ENCODE measurements around the gene HOXD11. TPM values are rescaled to one million over a fixed set of nuclear protein-coding genes. Genes with fewer than 3 reads are reported as not detected.

Gene HOXD11
- total RNA-seq, 1 experiment from 2014 or later: not detected

- Histone ChIP-seq H3K36me3 (peaks cover 13% of the 10 kb centered on the region), H3K4me3 (peak overlapping the region; percentile 90), H3K4me1 (replicated peaks) (peaks cover 21% of the 10 kb centered on the region), H3K9me3 (replicated peaks) (no peaks in the 10 kb centered on the region), H3K27me3 (replicated peaks) (no peaks in the 10 kb centered on the region), H3K27ac (peak overlapping the region; percentile 71)
- peak; percentile 64 to 75 for DNase-seq (ENCODE audit: low read depth in 1 of 2, low spot score in 2 of 2)
Observed at GRCh38 chr2:176130147-176130956, 23.3 kb downstream of the HOXD11 start.

- no peaks in the 10 kb centered on the region for H3K9me3 ChIP-seq (replicated peaks)
- H3K27ac ChIP-seq: 0 out of 2 replicates have a peak overlapping the region, but pooled peaks have one; percentile 71
- H3K4me1 ChIP-seq (replicated peaks): peaks cover 25% of the 10 kb centered on the region
- H3K27me3 ChIP-seq (replicated peaks): no peaks in the 10 kb centered on the region
- DNase-seq (ENCODE audit: low read depth in 1 of 2, low spot score in 2 of 2): no peak
- H3K4me3 ChIP-seq: peak overlapping the region; percentile 90
- peaks cover 13% of the 10 kb centered on the region for H3K36me3 ChIP-seq
Observed at GRCh38 chr2:176130957-176131847, 24.1 kb downstream of the HOXD11 start.

GRCh38 chr2:176131848-176132158 is 24.7 kb downstream of the HOXD11 start:
- DNase-seq (ENCODE audit: low read depth in 1 of 2, low spot score in 2 of 2): no peak
- peaks cover 25% of the 10 kb centered on the region for H3K4me1 ChIP-seq (replicated peaks)
- H3K9me3 ChIP-seq (replicated peaks): no peaks in the 10 kb centered on the region
- H3K27ac ChIP-seq: no peak overlapping the region
- H3K27me3 ChIP-seq (replicated peaks): no peaks in the 10 kb centered on the region
- peaks cover 13% of the 10 kb centered on the region for H3K36me3 ChIP-seq
- no peak overlapping the region for H3K4me3 ChIP-seq

- H3K9me3 ChIP-seq (replicated peaks): no peaks in the 10 kb centered on the region
- H3K36me3 ChIP-seq: peaks cover 13% of the 10 kb centered on the region
- no peak overlapping the region for H3K27ac ChIP-seq
- H3K27me3 ChIP-seq (replicated peaks): no peaks in the 10 kb centered on the region
- H3K4me1 ChIP-seq (replicated peaks): peaks cover 25% of the 10 kb centered on the region
- DNase-seq (ENCODE audit: low read depth in 1 of 2, low spot score in 2 of 2): no peak
- H3K4me3 ChIP-seq: no peak overlapping the region
Observed at GRCh38 chr2:176132205-176133171, 25.4 kb downstream of the HOXD11 start.

- H3K9me3 ChIP-seq (replicated peaks): no peaks in the 10 kb centered on the region
- no peak overlapping the region for H3K4me3 ChIP-seq
- DNase-seq (ENCODE audit: low read depth in 1 of 2, low spot score in 2 of 2): no peak
- H3K27ac ChIP-seq: no peak overlapping the region
- H3K4me1 ChIP-seq (replicated peaks): peaks cover 25% of the 10 kb centered on the region
- H3K36me3 ChIP-seq: peaks cover 13% of the 10 kb centered on the region
- H3K27me3 ChIP-seq (replicated peaks): no peaks in the 10 kb centered on the region
Observed at GRCh38 chr2:176133389-176133788, 26.3 kb downstream of the HOXD11 start.

GRCh38 chr2:176134035-176134434 is 27.0 kb downstream of the HOXD11 start:
- H3K36me3 ChIP-seq: peaks cover 13% of the 10 kb centered on the region
- DNase-seq (ENCODE audit: low read depth in 1 of 2, low spot score in 2 of 2): no peak
- no peak overlapping the region for H3K27ac ChIP-seq
- H3K27me3 ChIP-seq (replicated peaks): no peaks in the 10 kb centered on the region
- peaks cover 20% of the 10 kb centered on the region for H3K4me1 ChIP-seq (replicated peaks)
- no peak overlapping the region for H3K4me3 ChIP-seq
- no peaks in the 10 kb centered on the region for H3K9me3 ChIP-seq (replicated peaks)

GRCh38 chr2:176135035-176135440 is 28.0 kb downstream of the HOXD11 start:
- no peaks in the 10 kb centered on the region for H3K27me3 ChIP-seq (replicated peaks)

GRCh38 chr2:176136374-176137251 is 29.5 kb downstream of the HOXD11 start:
- H3K4me3 ChIP-seq: peak overlapping the region; percentile 87
- H3K27me3 ChIP-seq (replicated peaks): no peaks in the 10 kb centered on the region
- DNase-seq (ENCODE audit: low read depth in 1 of 2, low spot score in 2 of 2): peak in 1 of 2 experiments; percentile 71
- no peaks in the 10 kb centered on the region for H3K9me3 ChIP-seq (replicated peaks)
- peak overlapping the region; percentile 80 for H3K27ac ChIP-seq
- peaks cover 26% of the 10 kb centered on the region for H3K4me1 ChIP-seq (replicated peaks)
- H3K36me3 ChIP-seq: peaks cover 9% of the 10 kb centered on the region

More at GRCh38 chr2:176135035-176135440, 28.0 kb downstream of the HOXD11 start:
- DNase-seq (ENCODE audit: low read depth in 1 of 2, low spot score in 2 of 2): peak in 1 of 2 experiments; percentile 36
- Histone ChIP-seq H3K9me3 (replicated peaks) (no peaks in the 10 kb centered on the region), H3K27ac (0 out of 2 replicates have a peak overlapping the region, but pooled peaks have one; percentile 4), H3K4me1 (replicated peaks) (peaks cover 17% of the 10 kb centered on the region), H3K4me3 (no peak overlapping the region), H3K36me3 (peaks cover 13% of the 10 kb centered on the region)

GRCh38 chr2:176137252-176137580 is 30.1 kb downstream of the HOXD11 start:
- Histone ChIP-seq H3K36me3 (peaks cover 7% of the 10 kb centered on the region; the same call in 1 of the 2 replicates), H3K4me3 (peak overlapping the region; percentile 87), H3K27me3 (replicated peaks) (no peaks in the 10 kb centered on the region), H3K4me1 (replicated peaks) (peaks cover 26% of the 10 kb centered on the region), H3K9me3 (replicated peaks) (no peaks in the 10 kb centered on the region), H3K27ac (peak overlapping the region; percentile 80)
- DNase-seq (ENCODE audit: low read depth in 1 of 2, low spot score in 2 of 2): no peak

GRCh38 chr2:176137906-176138305 is 30.8 kb downstream of the HOXD11 start:
- Histone ChIP-seq H3K4me1 (replicated peaks) (peaks cover 26% of the 10 kb centered on the region), H3K4me3 (no peak overlapping the region), H3K36me3 (peaks cover 5% of the 10 kb centered on the region; the same call in 1 of the 2 replicates), H3K27me3 (replicated peaks) (no peaks in the 10 kb centered on the region), H3K27ac (no peak overlapping the region), H3K9me3 (replicated peaks) (no peaks in the 10 kb centered on the region)
- DNase-seq (ENCODE audit: low read depth in 1 of 2, low spot score in 2 of 2): no peak

- no peaks in the 10 kb centered on the region for H3K27me3 ChIP-seq (replicated peaks)
- no peak overlapping the region for H3K4me3 ChIP-seq
- H3K36me3 ChIP-seq: peaks cover 5% of the 10 kb centered on the region; the same call in 1 of the 2 replicates
- H3K4me1 ChIP-seq (replicated peaks): peaks cover 26% of the 10 kb centered on the region
- no peak for DNase-seq (ENCODE audit: low read depth in 1 of 2, low spot score in 2 of 2)
- no peak overlapping the region for H3K27ac ChIP-seq
- no peaks in the 10 kb centered on the region for H3K9me3 ChIP-seq (replicated peaks)
Observed at GRCh38 chr2:176138526-176138922, 31.4 kb downstream of the HOXD11 start.

- H3K9me3 ChIP-seq (replicated peaks): no peaks in the 10 kb centered on the region
- peaks cover 5% of the 10 kb centered on the region; the same call in 1 of the 2 replicates for H3K36me3 ChIP-seq
- peaks cover 26% of the 10 kb centered on the region for H3K4me1 ChIP-seq (replicated peaks)
- no peak for DNase-seq (ENCODE audit: low read depth in 1 of 2, low spot score in 2 of 2)
- H3K27ac ChIP-seq: no peak overlapping the region
- H3K27me3 ChIP-seq (replicated peaks): no peaks in the 10 kb centered on the region
- no peak overlapping the region for H3K4me3 ChIP-seq
Observed at GRCh38 chr2:176138923-176139660, 32.0 kb downstream of the HOXD11 start.

Measured in SJSA1 (cell line).